PFSK-1 (cell line): ENCODE measurements around the gene PLAGL2.

Experiments
- FOXP2 ChIP-seq: optimal IDR thresholded peaks from 2 replicates; pipeline ENCODE3; 2011; ENCODE audit warnings: borderline replicate concordance, control low read depth, inconsistent platforms; ENCODE audit not compliant: insufficient read depth; ENCODE audit errors: extremely low read length, extremely low read depth
- POLR2AphosphoS5 ChIP-seq: IDR thresholded peaks from 2 replicates; pipeline ENCODE4 v1.6.1; 2012; ENCODE audit warnings: low read depth, mild to moderate bottlenecking, control low read depth, low read length, moderate library complexity
- SIN3A ChIP-seq: IDR thresholded peaks from 2 replicates; pipeline ENCODE4 v1.6.1; 2012; ENCODE audit warnings: mild to moderate bottlenecking, low read length, moderate library complexity, borderline replicate concordance; ENCODE audit not compliant: insufficient read depth
- TAF1 ChIP-seq: IDR thresholded peaks from 2 replicates; pipeline ENCODE4 v1.6.1; 2012; ENCODE audit warnings: low read length, control low read depth, borderline replicate concordance; ENCODE audit not compliant: insufficient read depth
- TF ChIP-seq, protein P1 (sequence below), 2 experiments: IDR thresholded peaks; 2 replicates each; pipeline versions ENCODE4 v1.6.1 to v1.8.0; 2011 to 2012; ENCODE audit warnings: low read depth in 2 of 2, low read length in 2 of 2, control low read depth in 1 of 2, inconsistent platforms in 1 of 2, mild to moderate bottlenecking in 1 of 2, moderate library complexity in 1 of 2; ENCODE audit not compliant: insufficient read depth in 1 of 2

DNA sequence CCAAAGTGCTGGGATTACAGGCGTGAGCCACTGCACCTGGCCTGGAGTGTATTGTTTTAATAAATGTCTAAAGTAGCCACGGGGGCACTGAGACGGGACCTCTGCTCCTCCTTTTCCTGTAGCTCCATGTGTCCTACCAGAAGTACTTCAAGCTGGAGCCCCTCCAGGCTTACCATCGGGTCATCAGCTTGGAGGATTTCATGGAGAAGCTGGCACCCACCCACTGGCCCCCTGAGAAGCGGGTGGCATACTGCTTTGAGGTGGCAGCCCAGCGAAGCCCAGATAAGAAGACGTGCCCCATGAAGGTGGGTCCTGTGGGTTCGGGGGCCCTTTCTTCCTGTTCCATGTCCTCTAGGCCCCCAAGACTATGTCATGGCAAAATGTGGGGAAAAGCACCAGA is 7.6 kb upstream of the PLAGL2 start:
- TF ChIP-seq POLR2AphosphoS5, result no peak
- TF ChIP-seq, protein P1, sequence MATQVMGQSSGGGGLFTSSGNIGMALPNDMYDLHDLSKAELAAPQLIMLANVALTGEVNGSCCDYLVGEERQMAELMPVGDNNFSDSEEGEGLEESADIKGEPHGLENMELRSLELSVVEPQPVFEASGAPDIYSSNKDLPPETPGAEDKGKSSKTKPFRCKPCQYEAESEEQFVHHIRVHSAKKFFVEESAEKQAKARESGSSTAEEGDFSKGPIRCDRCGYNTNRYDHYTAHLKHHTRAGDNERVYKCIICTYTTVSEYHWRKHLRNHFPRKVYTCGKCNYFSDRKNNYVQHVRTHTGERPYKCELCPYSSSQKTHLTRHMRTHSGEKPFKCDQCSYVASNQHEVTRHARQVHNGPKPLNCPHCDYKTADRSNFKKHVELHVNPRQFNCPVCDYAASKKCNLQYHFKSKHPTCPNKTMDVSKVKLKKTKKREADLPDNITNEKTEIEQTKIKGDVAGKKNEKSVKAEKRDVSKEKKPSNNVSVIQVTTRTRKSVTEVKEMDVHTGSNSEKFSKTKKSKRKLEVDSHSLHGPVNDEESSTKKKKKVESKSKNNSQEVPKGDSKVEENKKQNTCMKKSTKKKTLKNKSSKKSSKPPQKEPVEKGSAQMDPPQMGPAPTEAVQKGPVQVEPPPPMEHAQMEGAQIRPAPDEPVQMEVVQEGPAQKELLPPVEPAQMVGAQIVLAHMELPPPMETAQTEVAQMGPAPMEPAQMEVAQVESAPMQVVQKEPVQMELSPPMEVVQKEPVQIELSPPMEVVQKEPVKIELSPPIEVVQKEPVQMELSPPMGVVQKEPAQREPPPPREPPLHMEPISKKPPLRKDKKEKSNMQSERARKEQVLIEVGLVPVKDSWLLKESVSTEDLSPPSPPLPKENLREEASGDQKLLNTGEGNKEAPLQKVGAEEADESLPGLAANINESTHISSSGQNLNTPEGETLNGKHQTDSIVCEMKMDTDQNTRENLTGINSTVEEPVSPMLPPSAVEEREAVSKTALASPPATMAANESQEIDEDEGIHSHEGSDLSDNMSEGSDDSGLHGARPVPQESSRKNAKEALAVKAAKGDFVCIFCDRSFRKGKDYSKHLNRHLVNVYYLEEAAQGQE (IDR thresholded peaks at IDR 0.05; ENCODE audit: insufficient read depth in 1 of 2, low read depth in 2 of 2, low read length in 2 of 2), result no peak
- no peak for TF ChIP-seq TAF1
- no peak for TF ChIP-seq SIN3A
- no peak for TF ChIP-seq FOXP2
